ENCODE results near the gene MAGI3.

DNA sequence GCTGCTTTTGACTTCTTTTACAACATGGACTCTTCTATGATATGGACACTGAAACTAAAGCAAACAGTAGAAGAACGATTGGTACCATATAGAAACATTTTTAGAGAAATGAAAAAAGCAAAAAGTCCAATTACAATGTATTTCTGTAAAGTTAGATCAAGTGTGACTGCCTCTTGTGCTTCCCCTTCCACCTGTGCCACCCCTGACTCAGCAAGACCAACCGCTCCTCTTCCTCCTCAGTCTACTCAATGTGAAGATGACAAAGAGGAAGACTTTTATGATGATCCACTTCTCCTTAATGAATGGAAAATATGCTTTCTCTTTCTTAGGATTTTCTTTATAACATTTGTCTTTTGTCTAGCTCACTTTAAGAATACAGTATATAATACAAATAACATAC lies 302.0 kb downstream of the MAGI3 start:
- TF ChIP-seq GATA3 (IDR thresholded peaks at IDR 0.05; ENCODE audit: low read depth, low read length), result no peak
- TF ChIP-seq GATA2 (IDR thresholded peaks at IDR 0.05; ENCODE audit: low read depth, low read length), result no peak
